ENCODE data around the gene LRRC59.
"Not testable (repeated sequence)": the region's sequence is repeated elsewhere in the genome, so short reads cannot be mapped to it uniquely, and the experiment has no call there.

Gene LRRC59

GRCh38 chr17:50397111-50397918 is at the start of gene LRRC59:
Gene LRRC59 (minus strand): TSS chr17:50397523. CDS start chr17:50397317, 206 bp downstream.
- DNase-seq = peak; percentile 92

- DNase-seq = no peak
These were observed 48.5 kb upstream of the LRRC59 start for GRCh38 chr17:50445730-50446325.

- DNase-seq = no peak
These were observed 47.8 kb upstream of the LRRC59 start for GRCh38 chr17:50444841-50445715.

- no peak for DNase-seq
These were observed 46.2 kb upstream of the LRRC59 start for GRCh38 chr17:50443505-50443974.

DNA sequence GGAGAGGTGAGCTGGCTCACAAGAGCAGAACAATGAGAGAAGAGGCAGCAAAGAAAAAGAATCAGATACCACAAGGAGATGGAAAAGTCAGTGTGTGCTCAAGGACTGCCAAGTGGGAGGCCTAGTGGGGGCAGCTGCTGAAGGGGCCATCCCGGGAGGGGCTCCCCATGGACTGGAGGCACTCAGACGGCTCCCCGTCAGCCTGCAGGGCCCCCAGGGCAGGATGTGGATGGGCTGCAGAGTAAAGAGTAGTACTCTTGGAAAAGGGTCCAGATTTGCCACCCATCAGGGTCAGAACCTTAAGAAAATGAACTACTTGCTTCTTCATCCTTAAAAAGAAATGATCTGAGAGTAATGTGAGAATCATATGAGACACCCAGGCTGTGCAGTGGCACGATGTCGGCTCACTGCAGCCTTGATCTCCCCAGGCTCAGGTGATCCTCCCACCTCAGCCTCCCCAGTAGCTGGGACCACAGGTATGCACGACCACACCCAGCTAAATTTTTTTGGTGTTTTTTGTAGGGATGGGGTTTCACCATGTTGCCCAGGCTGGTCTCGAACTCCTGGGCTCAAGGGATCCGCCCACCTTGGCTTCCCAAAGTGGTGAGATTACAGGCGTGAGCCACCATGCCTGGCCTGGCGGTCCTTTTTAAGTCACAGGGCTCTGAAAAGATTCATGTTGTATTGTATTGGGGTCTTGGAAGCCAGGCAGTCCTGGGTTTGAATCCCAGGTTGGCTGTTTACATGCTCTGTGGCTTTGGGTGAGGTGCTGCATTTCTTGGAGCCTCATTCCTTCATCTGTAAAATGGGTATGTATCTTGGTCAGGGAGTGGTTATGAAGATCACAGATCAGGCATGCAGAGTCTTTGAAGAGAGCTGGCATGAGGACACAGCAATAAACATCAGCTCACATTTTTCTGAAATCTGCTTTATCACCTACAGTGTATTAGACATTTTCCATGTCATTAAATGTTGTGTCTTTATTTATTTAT is 43.8 kb upstream of the LRRC59 start:
- no peak for DNase-seq

DNA sequence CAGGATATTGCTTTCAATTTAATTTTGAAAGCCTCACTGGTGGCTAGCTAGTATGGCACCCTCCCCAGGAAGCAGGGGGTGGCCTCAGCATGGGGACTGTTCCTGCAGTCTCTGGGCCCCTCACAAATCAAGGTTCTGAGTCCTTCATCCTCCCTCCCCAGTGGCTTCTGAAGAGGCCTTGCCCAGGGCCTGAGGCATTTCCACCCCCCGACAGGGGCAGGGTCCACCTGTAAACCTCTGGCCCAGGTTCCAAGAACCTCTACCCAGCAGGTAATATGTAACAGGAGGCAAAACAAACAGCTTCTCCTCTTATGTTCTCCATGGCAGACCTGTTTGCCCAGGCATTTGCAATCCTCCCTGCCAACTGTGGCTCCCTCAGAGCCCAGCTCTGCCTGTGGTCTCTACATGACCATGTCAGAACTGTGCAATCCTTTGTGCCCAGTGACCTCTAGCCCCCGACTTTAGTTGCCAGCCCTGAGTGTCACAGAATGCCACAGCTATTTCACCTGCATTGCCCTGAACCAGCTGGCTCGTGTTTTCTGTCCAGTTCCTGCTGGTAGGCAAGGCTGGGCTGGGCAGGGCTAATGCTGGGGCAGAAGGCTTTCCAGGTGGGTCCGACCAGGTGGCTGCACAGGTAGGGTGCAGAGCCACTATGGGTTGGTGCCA is 43.0 kb upstream of the LRRC59 start:
- DNase-seq = no peak

DNA sequence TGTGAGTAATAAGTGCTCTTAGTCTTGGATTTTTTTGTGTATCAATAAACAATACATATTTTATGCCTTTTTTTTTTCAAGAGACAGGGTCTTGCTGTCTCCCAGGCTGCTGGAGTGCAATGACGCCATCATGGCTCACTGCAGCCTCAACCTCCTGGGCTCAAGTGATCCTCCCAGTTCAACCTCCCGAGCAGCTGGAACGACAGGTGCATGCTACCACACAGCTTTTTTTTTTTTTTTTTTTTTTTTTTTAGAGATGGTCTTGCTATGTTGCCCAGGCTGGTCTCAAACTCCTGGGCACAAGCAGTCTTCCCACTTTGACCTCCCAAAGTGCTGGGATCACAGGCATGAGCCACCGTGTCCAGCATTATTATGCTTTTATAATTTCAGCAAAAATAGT is 41.7 kb upstream of the LRRC59 start:
- DNase-seq = no peak

DNA sequence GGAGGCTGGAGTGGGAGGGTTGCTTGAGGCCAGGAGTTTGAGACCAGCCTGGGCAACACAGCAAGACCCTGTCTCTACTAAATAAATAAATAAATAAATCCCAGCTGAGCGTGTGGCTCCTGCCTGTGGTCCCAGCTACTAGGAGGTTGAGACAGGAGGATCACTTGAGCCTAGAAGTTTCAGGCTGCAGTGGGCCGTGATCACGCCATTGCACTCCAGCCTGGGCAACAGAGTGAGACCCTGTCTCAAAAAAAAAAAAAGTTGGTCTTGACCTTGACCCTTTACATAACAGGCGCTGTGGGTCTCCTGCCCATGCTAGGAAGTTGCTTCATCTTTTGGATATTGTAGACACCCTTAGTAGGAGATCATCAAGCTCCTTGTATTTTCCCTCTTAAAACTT is 40.1 kb upstream of the LRRC59 start:
- no peak for DNase-seq

DNA sequence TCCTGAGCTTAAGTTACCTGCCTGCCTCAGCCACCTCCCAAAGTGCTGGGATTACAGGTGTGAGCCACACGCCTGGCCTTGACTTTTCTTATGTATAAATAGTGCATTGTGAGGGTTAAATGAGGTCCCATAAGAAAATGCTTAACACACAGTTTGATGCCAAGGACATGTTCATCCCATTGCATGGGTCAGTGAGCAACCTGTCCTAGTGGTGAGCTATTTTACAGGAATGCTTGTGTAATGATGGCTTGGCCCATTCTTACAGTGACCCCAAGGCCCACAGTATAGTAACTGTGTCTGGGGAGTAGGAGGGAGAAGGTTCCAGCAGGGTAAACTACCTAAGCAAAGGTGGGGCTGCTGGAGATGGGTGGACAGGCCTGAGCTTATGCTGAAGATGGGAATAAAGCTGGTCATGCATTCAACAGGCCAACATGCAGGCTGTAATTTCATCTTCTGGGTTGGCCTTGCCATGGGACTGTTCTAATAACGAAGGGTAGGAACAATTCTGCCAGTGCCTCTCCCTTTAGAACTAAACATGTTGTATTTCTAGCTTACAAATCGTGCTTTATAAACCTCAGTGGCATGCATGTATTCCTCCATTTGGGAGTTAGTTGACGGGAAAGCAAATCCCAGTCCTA is 34.9 kb upstream of the LRRC59 start:
- no peak for DNase-seq

GRCh38 chr17:50430821-50431618 is 33.7 kb upstream of the LRRC59 start:
- DNase-seq = no peak

- no peak for DNase-seq
These were observed 32.5 kb upstream of the LRRC59 start for GRCh38 chr17:50429793-50430192.

DNA sequence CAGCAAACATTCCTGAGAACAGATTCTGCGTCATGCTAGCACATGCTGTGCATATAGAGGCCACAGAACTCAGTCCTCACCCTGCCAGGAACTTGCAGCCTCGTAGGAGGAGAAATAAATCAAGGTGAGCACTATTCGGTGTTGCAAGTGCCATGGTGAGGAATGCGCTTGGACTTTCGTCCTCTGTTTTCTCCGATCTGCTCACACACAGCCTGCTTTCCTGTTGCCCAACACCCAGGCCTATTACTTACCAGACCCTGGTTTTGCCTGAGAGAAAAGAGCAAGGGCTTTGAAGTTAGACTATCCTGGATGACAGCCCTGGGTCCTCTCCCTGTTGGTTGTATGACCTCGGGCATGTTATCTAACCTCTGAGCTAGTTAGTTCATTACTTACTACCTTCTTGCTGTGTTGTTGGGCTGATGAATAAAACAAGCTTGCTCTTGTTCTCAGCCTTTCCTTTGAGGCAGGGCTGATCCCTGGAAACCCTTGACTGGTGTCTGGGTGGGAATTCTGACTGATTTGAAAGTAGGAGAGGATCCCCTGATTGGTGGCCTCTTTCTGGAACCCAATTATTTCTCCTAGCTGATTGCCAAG is 31.6 kb upstream of the LRRC59 start:
- DNase-seq = no peak

- not testable (repeated sequence) for DNase-seq
These were observed 30.8 kb upstream of the LRRC59 start for GRCh38 chr17:50428126-50428525.

GRCh38 chr17:50426814-50427787 is 29.8 kb upstream of the LRRC59 start:
- DNase-seq = peak; percentile 9

DNA sequence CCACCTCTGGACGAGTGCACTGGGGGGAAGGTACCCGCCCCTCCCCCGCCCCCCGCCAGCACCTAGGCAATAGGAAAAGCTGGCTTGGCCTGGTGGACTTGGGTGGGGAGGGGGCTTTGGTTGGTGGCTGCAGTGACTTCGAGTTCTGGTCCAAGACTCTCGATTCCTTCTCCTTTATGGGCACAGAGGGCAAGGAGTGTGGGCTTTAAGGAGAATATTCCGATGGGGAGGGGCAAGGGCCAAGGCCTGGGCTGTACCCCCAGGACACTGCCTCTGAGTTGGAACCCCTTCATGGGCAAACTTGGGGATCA is 29.1 kb upstream of the LRRC59 start:
- no peak for DNase-seq

GRCh38 chr17:50425682-50426471 is 28.6 kb upstream of the LRRC59 start, which contains the start of gene ACSF2:
Gene ACSF2 (plus strand): TSS chr17:50426218. CDS start chr17:50426262, 44 bp downstream.
- DNase-seq = peak; percentile 75

GRCh38 chr17:50424996-50425681 is 27.8 kb upstream of the LRRC59 start:
- DNase-seq = no peak
